Stimulated activated CD8-positive, alpha-beta memory T cell treated with anti-CD3 and anti-CD28 coated beads, Interleukin-7, amount 100 ng/mL, for 48 hours (primary cell): ENCODE data around the gene TMEM151B.

ENCODE experiments used
- DNase-seq, 2 donors: peaks; one replicate each; pipeline ENCODE4 v3.0.0-alpha.2; 2020; ENCODE audit warnings: low read depth in 1 of 2; ENCODE audit errors: extremely low read depth in 1 of 2

Gene TMEM151B

DNA sequence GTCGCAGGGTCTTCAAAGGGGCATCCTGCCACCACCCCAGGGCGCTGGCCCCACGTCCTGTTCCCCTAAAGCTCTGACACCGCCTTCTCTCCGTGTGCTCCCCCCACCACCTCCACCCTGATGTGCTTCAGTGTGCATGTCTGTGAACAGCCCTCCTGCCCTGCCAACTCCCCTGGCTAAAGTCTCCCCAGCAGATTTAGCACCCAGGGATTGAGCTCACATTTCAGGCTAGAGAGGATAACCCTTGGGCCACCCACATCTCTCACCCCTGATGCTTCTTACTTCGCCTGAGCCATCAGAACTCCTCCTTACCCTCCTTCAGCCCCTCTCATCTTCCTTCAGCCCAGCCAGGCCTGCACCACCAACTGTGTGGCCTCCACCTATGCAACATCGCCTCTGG lies 7.5 kb downstream of the TMEM151B start:
- DNase-seq: no peak

DNA sequence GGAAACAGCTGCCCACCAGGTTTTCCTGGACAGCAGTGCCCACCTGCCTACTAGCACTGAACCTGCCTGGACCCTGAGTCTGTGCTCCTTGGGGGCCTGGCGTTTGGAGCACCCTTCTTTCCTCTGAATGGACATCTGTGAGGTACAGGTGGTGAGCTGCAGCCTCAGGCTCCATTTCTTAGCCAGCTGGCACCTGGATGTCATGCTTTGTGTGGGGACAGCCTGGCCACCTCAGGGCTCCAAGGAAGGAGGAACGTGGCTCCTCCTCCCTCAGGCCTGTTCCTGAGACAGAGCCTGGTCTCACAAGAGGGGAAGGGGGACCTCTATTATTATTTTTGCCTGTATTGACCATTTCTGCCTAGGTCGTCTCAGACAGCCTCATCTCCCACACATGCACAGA lies 8.1 kb downstream of the TMEM151B start:
- no peak for DNase-seq

DNA sequence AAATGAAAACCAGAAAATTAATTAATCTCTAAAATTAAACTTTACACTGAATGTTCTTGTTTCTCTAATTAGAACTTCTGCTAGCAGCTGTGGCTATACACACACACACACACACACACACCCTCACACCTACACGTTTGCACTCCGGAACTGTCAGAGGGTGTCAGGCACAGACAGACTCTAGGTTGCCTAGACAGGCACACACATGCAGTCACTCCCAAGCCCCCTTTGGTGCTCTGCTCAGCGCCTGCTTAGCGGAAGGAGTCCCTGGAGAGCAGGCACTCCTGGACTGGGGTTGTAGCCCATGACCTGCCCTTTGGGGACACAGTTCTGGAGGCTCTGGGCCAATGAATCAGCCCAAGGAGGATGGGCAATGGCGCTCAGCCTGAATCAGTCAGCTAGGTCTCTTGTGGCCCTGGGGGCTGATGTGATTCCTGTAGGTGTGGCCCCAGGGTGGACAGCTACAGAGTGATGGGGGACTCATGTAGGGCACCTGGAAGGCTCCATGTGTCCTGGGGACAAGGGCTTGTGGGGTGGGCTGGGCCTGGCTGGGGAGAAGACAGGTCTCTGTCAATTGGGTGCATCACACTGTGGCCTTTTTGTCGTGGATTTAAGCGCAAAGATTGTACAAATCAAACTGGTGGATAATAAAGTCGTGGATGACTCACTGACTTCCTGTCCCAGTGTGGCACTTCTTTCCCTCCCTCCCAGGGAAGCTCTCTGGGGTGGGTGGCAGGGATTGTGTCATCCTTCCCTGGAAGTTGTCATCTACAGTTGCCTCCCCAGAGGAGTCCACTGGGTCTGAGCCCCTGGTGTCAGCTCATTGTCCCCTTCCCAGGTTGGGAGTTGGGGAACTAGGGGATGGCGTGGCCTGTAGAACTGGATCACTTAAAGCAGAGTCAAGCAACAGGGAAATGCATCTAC lies 8.8 kb downstream of the TMEM151B start:
- DNase-seq: no peak

DNA sequence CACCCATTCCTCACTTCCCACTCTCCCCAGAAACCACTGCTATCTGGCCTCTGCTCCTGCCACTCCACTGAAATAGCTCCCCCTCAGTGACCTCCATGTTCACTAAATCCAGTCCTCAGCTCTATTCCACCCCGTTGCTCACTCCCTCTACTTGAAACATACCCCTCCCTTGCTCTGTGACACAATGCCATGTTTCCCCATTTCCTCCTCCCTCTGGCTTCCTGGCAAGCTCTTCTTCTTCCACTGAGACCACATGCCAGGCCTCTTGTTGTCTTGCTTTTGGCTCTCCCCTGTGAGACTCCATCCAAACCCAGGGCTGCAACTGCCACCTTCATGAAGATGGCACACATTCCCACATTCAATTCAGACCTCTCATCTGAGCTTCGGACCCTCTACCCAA lies 13.9 kb downstream of the TMEM151B start:
- DNase-seq: no peak

DNA sequence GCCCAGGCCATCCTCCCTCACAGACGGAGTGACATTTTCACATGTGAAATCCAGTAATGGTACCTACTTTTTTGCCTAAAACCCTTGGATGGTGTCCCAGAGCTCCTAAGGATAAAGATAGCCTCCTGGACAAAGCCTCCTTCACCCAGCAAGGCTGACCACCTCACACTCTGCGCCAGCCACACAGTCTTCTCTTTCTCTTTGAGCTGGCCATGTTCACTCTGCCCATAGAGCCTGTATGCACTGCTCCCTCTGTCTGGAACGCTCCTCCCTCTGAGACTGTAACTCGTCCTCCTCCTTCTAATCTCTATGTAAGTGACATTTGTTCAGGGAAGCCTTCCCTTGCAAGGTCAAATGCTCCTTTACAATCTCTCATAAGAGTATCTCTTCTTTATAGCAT lies 14.6 kb downstream of the TMEM151B start:
- no peak for DNase-seq

DNA sequence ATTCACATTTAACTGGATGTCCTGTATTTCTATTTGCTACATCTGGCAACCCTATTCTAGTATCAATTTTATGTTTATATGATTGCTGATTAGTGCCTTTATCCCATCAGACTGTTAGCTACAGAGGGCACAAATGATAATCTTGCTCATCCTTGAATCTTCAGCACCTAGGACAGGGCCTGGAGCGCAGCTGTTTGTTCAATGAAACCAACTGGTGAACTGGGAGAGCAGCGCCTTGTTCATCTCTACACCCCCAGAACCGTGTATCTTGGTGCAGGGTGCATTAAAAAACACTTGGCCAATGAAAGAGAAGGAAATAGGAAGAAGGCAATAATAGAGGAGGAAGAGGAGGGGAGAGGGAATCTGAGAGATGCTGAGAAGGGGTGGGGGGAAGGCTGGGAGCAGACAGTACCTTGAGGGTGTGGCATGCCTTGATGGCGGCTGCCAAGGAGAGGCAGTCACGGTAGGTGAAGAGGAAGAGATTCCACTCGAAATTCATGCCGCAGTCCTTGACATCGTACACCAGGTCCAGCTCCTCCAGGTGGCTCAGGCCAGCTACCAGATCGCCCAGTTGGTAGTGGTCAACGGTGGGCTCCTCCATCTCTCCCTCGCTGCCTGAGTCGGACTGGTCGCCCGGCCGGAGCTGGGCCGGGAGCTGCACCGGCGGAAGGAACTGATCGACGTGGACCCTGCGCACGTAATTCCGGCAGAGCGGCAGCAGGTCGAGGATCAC lies 15.5 kb downstream of the TMEM151B start:
- DNase-seq: no peak

DNA sequence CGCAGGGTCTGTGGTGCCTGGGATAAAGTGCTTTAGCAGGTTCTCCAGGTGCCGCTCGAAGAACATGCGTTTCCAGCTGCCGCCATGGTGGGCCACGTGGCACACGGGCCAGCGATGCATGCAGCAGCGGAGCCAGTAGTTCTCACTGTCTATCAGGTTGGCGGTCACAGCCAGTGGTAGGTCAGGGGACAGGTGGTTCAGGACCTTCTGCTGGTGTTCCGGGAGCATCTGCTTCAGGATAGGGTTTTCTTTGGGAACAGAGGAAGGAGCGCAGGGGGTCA lies 16.0 kb downstream of the TMEM151B start:
- no peak for DNase-seq

DNA sequence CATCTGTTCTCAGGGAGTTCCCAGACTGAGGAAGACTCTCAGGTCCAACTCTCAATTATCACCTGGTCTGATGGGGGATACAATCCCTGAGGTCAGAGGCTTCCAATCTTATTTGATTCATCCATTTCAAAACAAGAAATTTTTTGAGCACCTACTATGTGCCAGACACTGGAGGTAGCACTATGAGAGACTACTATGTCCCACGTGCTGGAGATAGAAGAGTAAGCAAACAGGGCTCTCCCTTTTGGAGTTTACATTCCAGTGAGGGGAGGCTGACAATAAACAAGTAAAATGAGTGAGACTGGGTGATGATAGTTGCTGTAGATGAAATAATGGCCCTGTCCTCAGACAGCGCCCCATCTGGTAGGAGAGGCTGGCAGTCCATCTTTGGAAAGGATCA lies 16.5 kb downstream of the TMEM151B start:
- no peak for DNase-seq

DNA sequence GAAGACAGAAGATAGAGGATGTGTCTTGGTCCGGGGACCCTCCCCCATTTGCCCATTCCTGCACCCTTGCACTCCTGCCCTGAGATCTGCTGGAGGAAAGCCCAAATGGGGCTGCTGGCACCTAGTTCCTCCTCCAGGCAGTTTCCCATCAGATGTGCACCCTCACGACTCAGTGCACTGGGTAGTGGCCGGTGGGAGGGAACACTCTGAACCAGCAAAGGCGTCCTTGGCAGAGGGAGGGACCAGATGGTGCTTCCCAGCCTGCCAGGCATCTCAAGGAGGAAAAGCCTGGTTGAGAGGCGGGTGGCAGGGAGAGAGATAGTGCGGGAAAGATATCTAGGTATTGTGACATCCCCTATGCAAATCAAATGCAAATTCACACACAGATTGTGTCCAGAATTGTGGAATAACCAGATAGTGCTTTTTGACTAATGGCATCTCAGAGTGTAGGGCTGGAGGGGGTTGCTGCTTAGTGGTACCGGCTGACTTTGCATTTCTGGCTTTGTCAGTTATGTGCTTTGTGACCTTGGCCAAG lies 19.5 kb downstream of the TMEM151B start:
- DNase-seq: no peak

DNA sequence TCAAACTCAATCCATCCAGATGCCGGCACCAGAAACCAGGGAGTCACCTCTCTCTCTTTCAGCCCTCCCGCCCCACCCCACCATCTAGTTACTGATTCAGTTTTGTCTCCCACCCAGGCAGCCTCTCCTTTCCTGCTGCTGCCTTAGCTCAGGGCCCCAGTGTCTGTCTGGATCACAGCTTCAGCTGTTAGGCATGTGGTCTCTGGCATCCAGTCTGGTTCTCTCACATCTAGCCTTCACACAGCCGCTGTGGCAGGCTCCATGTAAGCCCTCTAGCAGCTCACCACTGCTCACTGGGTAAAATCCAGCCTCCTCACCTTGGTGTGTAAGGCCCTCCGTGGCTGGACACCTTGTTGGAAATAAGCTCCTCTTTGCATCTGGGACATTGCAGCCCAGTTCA lies 21.6 kb downstream of the TMEM151B start:
- no peak for DNase-seq

DNA sequence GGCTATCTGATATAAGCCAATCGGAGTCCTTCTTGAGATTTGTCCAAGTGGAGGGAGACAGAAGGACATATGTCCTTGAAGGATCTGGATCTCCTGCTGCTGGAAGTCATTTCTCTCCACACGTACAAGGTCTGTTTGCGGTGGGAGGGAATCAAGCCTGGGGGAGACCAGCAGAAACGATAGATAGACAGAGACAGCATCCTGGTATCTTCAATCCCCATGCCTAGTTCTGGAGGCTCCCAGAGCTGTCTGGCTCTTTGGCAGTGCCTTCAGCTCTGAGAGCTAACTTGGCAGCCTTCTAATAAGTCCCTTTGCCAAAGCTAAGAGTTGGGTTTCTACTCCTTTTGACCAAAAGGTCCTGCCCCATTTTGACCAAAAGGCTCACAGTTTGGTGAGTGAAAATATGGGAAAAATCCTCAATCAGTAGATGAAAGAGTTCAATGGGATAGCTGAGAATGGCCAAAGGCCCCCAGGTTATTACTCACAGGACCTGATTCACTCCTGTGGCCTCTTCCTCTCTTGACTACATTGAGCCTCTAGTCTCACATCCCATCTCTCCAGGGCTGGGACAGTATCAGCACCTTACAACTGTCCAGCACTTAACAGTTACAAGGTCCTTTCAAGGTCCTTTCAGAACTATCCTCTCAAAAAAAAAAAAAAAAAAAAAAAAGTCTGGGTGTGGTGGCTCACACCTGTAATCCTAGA lies 22.6 kb downstream of the TMEM151B start:
- no peak for DNase-seq

DNA sequence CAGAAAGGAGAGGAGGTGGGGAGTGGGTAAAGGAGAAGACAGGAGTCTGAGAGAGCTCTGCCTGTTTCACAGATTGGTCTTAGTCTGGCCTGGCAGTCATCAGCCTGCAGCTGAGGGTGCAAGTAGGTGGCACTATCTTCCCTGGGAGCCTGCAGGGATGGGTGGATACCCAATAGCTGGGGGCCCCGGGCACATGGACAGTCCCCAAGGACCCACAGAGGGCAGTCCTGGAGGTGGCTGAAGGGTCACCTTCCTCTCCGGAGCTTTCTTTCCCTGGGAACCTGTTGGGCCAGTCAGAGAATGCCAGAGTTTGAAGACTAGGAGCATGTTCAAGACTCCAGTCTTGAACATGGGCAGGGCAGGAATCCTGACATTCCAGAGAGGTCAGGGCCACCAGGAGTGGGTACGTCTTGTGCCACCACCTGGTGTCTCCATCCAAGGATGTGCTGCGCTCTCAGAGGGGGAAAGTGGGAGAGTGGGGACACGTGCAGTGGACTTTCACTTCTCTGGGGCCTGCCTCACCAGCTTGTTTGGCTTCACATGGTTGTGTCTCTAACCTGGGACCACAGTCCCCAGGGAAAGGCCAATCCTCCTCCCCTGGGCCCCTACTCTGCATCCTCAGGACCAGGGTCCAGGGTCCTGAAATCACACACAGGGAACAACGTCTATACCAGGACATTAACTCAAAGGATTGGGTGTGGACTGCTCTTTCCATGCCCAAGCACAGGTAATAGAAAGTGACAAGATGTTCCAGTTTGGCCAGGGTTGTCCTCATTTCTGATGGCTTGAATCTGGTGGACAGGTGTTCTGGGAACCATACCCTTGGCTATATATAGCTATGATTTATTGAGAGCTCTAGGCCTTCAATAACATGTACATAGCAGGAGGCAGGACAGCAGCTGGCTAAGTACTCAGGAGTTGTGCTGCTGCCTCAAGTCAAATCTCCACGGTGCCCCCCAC lies 24.9 kb downstream of the TMEM151B start:
- DNase-seq: no peak

DNA sequence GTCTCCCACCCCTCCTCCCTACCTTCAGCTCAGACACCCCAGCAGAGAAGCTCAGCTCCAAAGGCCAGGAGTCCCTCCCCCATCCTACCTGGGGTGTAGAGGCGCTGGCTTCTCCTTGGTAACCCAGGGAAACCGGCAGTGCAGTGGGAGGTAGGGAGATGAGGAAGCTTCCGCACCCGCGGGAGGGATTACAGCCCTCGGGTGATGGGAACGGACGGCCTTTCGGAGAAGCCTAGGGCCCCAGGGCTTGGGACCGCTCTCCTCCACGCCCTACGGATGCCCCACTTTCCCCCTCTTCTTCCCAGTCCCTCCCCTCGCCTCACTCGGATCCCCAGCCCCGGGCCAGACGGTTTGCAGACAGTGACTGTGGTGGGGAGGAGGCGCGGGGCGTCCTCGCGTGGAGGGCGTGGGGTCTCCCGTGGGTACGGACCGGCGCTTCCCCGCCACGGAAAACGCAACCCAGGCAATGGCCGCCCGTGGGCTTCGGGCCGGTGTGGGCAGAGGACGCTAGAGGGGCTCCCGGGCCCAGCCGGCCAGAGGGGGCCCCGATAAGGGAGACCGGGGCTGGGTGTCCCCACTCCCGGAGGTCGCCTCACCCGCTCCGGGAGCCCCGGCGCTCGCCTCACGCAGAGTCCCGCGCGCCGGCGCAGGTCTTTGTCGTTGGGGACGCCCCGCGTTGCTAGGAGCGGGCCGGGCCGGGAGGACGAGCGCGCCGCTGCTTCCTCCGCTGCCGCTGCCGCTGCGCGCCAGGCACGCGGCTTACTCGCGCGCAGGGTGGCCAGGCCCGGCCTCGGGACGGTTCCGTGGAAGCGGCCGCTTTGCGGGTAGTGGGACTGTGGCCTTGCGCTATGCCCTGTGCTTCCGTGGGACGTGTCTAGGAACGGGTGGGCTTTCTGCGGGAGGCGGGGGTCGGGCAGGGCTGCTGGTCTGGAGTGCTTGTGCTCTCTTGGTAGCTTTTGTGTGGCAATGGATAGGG lies 27.1 kb downstream of the TMEM151B start:
- peak in 1 of 2 donors; percentile 20 for DNase-seq

DNA sequence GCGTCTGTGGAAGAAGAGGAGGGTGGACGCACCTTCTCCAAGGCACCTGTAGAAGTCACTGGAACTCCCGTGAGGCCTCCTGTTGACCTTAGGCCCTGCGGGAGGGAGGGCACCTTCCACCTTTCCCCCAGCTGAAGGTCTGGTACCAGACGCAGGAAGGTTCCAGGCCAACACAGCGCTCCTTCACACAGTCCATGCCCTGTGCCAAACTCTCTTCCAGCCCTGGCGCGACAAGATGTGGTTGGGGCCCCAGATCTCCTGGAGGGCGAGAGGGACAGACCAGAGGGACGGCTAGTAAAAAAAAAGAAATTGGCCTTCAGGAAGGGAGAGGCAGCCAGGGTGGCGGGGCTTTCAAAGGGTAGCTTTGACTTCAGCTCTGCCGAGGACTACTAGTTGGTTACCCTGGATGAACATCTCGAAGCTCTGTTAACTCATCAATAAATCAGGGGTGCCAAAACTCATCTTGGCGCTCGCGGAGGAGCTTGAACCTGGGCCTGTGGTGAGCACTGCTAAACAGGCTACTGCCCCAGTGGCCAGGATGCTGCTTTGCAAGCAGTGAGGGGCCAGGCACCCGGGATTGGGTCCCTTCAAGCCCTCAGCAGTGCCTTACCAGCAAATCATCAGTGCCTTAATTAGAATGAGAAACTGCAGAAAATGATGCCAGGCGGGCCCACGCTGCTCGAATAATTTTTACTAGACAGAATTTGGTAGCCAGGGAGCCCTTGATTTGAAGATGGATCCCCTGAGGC lies 28.0 kb downstream of the TMEM151B start:
- DNase-seq: no peak

DNA sequence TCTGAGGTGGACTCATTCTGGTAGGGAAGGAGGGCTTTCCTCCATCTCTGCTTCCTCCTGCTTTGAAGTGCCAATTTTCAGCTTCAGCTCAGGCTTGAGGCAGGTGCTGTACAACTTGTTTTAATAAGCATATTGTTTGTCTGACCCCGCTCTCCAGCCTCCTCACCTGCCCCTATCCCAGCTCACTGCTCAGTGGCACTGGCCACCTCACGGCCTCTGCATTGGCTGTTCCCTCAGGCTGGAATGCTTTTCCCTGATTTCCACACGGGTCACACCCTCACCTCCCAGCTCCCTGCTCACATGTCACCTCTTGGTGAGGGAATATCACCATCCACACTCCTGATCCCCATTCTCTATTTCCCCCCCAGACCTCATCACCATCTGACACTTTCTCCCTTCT lies 28.6 kb downstream of the TMEM151B start:
- DNase-seq: no peak

DNA sequence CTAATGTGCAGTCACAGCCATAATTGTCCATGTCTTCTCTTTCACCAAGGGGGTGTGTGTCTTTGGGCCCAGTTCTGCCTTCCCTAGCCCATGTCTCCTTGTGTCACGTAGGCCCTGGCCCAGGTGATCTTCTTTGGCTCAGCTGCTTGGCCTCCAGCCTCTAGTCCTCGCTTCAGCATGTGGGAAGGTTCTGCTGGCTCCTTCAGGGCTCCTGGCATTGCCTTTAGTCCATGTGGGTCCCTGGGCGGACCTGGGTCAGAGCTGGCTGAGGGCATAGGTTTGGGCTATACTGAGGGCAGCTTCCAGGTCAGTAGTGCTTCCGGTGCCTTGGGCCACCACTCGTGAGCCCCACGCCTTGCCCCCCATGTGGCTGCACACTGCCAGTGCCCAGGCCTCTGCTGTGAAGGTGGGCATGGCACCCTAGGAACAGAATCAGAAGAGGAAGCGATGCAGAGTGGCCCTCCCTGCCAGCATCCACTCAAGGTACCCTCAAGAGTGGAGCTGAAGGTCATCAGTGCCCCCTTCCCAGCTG lies 30.1 kb downstream of the TMEM151B start:
- DNase-seq: no peak

DNA sequence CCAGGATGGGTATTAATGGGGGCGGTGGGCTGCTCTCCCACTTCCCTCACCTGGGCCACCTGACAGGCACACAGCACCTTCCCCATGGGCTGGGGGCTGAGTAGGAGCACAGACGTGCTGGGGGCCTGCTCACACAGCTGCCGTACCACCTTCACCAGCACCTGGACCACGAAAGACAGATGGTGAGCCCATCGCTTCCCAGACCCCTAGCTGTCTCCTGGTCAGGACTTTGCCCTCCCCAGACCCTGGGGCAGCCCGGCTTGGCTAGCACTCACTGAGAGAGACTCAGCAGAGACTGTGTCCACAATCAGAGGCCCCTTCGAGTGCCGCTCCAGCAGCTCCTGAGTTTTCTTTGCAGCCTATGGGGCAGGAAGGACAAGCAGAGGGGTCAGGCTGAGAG lies 30.9 kb downstream of the TMEM151B start:
- DNase-seq: no peak
